Measurements from ENCODE around the gene TMEM135.

DNA sequence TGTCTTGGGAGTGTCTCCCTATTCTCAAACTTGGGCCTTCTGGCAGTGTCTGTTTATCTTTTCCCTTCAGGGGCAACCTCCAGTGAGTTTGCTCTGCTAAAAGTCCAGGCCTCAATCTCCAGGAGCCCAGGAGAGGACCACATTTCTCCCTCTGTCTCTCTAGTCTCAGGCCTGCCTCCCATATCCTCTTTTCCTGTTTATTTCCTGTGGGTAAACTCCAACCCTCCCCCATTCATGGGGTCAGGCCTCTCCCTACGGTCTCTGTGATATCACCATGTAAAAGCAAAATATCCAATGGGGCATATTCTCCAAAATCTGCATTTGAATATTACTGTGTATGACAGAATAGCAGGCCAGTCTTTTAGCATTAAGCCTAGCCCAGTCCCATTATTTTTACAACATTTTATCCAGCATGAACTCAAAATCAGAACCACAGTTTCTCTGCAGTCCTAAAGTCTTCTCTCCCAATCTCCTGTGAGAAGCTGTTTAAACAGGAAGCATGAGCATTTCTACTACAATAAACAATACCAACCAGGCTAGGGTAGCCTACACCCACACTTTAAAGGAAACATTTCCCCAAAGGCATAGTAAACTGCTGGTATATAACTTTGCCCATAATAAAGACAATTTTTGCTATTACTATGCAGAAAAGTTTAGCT is 18.0 kb upstream of the TMEM135 start:
- no peak for TF ChIP-seq YY1 (IDR thresholded peaks at IDR 0.05; ENCODE audit: insufficient read depth, insufficient read length)
- TF ChIP-seq SUZ12 (IDR thresholded peaks at IDR 0.05; ENCODE audit: extremely low read depth, insufficient read depth, insufficient read length), result no peak
- no peak for TF ChIP-seq ZNF274 (IDR thresholded peaks at IDR 0.05; ENCODE audit: low read depth, low read length)

Measured in NT2/D1 (cell line).